ENCODE data around the gene BARD1.
"Not testable (repeated sequence)": the region's sequence is repeated elsewhere in the genome, so short reads cannot be mapped to it uniquely, and the experiment has no call there.

Gene BARD1

DNA sequence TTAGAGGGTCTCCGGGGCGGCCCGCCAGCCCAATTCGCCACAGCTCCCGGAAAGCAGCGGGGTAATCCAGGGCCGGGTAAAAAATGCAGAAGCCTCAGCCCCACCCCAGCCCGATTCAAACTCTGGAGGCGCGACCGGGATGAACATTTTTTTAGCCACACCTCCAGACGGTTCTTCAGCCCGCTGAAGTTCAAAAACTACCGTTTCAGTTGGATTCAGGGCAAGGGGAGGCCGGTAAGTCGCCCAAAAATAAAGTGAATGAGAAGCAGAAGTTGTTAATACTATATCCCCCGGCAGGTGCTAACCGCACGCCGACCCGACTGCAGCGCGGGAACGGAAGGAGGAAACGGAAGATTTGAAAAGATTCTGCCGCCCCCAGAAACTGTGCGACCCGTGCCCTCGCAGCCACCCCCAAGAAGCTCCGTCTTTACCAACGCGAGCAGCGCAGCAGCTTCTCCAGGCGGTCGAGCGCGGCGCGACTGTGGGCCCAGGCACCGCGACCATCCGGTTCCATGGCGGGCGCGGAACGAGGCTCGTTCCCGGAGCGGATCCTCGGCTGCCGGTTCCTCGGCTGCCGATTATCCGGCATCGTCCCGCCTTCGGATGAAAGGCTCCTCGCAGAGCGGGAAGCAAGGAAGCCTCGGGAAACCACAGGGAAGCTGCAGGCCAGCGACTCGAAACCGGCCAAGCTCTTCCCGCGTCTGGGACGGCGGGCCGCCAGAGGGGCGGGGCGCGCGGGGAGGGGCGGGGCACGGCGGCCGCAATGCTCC is at the start of gene BARD1:
BARD1 (minus strand) TSS at position 703 of the 770 bp plus-strand sequence; CDS start at position 589, 114 bp downstream.
- DNase-seq (ENCODE audit: low read depth): no peak

DNA sequence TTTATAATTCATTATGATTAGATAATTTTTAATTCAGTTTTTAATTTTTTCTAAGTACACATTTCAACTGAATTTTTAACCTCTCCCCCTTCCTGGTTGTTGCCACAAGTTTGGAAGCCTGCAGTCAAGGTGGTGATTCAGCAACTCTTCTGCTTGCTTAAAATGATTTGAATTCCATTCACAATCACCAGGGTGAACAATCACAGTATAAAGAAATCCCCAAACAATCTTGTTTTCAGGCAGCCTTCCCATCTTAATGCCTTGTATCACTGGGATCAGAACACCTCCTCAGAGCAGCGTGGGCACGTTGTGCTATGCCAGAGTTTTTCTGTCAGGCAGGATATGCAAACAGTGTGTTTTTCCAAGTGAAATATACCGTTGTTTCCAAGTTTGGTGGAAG is 46.7 kb upstream of the BARD1 start:
- peak; percentile 14 for DNase-seq (ENCODE audit: low read depth)

DNA sequence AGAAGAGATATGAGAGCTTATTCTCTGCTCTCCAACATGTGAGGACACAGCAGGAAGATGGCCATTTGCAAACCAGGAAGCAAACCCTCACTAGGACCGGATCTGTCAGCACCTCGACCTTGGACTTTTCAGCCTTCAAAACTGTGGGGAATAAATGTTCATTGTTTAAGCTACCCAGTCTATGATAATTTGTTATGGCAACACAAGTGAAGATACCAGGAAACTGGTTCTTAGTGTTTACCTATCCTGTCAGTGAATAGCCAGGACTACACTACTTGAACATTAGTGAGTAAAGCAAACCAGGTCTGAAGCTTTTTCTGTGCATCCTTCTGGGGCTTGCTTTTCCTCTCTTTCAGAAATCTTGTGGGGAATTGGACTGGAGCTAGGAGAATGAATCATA is 44.4 kb upstream of the BARD1 start:
- DNase-seq (ENCODE audit: low read depth): no peak

DNA sequence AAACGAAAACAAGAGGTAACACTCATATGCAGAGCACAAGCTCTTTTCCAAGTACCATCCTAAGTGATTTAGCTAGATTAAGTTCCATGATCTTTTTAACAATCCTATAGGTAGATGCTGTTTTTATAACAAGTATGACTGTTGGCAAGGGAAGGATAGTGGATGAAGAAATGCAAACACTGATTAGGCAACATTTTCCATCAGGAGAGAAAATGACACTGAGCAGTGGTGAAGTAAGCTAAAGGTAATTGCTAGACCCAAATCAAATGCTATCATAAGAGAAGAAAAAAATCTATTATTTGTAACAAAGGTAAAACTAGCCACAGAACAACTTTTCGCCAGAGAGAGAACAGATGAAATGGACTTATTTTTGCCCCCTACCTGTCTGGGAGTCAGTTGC is 34.3 kb upstream of the BARD1 start:
- no peak for DNase-seq (ENCODE audit: low read depth)

- DNase-seq (ENCODE audit: low read depth): no peak
These were observed 30.0 kb upstream of the BARD1 start for GRCh38 chr2:214839464-214839863.

DNA sequence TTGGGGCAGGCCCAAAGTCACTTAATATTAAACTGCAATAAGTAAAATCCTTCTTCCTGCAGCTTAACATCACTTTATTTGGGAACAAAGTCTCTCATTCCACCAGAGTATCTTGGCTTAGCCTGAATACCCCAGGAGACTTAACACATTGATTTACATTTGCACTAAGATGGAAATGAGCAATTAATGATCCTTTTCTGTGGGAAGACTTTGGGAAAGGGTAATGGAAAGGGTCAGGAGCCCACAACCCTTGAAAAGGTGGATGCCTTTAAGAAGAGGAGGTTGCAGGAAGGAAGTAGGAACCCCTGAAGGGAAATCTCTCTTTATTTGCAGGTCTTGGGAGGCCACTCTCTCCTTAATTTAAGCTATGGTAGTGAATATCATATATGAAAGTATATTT is 28.0 kb upstream of the BARD1 start:
- DNase-seq (ENCODE audit: low read depth): no peak

DNA sequence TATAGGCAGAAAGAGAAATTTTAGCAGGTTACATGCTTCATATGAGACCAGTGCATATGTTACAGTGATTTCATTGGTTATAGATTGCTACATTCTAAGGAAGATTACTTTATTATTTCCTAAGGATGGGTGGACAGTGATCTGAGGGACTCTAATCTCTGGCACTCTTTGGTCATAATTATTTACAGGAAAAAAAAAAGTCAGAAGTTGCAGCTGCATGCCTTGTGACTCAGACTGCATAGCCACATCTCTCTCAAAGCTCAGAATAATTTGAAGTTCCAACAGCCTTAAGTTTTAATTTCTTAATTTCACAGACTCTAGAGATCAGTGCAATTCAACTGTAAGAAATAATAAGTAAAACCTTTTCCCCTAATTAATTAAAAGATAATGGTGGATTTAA is 27.1 kb upstream of the BARD1 start:
- DNase-seq (ENCODE audit: low read depth): peak; percentile 14

GRCh38 chr2:214830794-214831346 is 21.4 kb upstream of the BARD1 start:
- no peak for DNase-seq (ENCODE audit: low read depth)

DNA sequence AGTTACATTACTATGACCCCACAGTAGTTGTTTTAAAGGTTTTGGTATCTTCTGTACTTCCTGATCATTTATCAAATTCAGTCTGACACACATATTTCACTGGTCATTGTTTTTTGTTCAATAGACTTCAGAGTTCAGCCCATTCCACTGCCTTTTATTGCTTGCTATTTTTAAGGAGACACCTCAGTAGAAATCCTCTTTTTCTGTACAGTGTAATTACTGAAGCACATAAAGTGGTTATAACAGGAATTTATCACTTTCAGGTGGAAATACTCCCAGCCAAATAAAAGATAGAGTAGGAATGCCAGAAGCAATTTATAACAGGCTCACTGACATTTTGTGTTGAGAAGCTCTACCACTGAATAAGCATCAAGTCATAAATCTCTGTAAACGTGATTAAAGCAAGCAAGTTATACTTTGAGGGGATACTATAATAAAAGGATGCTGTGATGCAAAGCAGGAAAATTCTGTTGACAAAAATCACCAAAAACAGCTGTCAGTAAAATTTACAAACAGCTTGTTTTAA is 6.6 kb upstream of the BARD1 start:
- no peak for DNase-seq (ENCODE audit: low read depth)

DNA sequence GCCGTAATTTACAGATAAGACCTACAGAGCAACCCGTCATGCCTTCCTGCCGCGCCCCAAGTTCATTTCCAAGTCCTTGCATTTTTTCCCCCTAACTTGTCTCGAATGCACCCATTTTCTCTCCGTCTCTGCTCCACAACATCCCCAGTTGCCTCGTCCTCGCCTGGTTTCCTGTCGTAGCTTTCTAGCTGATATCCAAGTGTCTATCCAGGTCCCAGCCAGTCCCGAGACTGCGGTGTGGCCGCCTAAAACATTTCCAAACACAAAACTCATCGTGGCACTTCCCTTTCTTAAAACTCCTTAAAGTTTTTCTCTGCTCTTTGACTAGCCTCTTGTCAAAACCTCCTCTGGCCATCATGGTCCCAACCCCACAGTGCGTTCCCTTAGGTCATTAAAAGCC is 1.2 kb upstream of the BARD1 start:
- no peak for DNase-seq (ENCODE audit: low read depth)

GRCh38 chr2:214809751-214810564 is 475 bp upstream of the BARD1 start:
- peak; percentile 94 for DNase-seq (ENCODE audit: low read depth)

DNA sequence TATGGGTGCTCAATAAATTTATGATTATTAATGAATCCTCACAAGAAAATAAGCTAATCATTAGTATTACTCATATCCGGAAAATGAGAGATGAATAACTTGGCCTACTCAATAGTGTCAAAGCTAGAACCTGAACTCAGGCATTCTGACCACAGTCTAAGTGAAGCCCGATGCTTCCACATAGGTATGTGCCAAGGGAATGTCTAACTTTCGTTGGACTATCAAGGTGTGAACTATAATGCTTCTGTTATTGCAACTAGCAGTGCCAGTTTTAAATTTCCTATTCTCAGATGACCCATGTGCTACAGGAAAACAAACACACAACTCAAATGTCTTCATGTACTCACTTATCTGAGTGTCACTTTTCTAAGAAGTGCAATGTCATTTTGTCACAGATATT is 1.8 kb downstream of the BARD1 start:
- DNase-seq (ENCODE audit: low read depth): no peak

DNA sequence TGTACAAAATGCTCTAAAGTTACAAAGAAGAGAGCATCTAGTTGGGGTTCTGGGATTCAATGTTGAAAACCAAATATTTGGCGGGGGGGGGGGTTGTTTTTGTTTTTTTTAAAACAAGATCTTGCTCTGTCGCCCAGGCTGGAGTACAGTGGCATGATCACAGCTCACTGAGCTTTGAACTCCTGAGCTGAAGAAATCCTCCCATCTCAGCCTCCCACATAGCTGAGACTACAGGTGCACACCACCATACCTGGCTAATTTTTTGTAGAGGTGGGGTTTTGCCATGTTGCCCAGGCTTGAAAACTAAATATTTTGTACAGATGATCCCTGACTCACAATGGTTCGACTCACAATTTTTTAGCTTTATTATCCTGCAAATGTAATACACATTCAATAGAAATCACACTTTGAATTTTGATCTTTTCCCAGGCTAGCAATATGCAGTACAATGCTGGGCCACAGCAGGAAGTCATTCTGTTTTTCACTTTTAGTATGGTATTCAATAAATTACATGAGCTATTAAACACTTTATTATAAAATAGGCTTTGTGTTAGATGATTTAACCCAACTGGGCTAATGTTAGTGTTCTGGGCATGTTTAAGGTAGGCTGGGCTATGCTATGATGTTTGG is 7.6 kb downstream of the BARD1 start:
- no peak for DNase-seq (ENCODE audit: low read depth)

DNA sequence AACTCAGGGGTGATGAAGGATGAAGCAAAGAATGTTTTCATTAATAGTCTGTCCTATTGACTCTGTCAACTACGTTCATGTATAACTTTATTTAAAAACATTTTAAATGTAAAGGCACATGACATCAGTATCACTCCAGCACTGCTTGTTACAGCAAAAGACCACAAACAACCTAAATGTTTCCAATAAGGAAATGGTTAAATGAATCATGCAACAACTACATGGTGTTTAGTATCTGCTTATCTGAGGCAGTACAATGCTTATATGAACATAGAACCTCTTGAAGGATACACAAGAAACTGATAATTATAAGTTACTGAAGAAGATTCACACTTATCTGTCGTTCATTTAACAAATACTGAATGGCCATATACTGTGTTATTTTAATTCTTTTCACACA is 8.4 kb downstream of the BARD1 start:
- DNase-seq (ENCODE audit: low read depth): no peak

- no peak for DNase-seq (ENCODE audit: low read depth)
These were observed 9.3 kb downstream of the BARD1 start for GRCh38 chr2:214800180-214800579.

DNA sequence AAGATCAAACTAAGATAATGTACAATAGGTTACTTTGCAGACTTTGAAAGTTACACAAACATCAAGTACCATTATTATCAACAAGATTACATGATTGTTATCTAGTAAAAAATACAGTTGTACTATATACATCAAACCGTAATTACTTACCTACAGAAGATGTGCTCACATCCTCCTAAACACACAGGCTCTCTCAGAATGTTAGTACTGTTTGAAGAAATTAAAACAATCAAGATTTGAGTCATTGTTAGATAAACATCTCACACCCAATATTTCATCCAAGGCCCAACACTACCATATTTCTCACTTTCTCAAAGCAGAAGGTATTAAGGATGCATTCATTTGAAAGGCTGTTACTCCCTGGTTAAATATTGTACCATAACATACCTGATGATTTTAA is 12.6 kb downstream of the BARD1 start:
- no peak for DNase-seq (ENCODE audit: low read depth)

GRCh38 chr2:214783181-214783580 is 26.3 kb downstream of the BARD1 start:
- DNase-seq (ENCODE audit: low read depth): not testable (repeated sequence)

- DNase-seq (ENCODE audit: low read depth): no peak
These were observed 26.8 kb downstream of the BARD1 start for GRCh38 chr2:214782671-214783070.

DNA sequence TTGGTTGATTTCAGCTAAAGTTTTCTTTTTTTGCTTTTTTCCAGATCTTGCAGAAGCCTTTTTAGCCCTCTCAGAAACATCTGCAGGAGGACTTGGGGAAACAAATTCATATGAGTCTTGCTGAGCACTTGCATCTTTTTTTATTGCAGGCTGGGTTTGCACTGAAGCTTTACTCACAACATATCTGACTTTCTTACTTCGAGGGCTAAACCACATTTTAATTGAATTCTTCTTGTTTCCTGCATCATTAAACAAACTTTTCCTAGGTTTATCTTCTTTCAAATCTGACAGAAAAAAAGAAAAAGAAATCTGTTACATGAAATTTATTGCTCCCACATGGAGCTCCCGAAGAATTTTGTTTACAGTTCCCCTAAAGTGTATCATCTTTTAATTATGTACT is 28.3 kb downstream of the BARD1 start:
- DNase-seq (ENCODE audit: low read depth): no peak

- no peak for DNase-seq (ENCODE audit: low read depth)
These were observed 33.5 kb downstream of the BARD1 start for GRCh38 chr2:214775971-214776370.

DNA sequence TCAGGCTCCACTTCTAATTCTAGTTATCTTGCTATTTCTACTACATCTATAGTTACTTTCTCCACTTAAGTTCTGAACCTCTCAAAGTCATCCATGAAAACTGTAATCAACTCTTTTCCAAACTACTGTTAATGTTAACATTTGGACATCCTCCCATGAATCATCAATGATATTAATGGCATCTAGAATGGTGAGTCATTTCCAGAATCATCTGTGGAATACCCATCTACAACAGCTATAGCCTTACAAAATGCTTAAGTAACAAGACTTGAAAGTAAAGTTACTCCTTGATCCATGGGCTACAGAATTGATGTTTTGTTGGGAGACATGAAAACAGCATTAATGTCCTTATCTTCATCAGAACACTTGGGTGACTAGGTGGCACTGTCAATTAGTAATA is 35.4 kb downstream of the BARD1 start:
- peak; percentile 28 for DNase-seq (ENCODE audit: low read depth)

DNA sequence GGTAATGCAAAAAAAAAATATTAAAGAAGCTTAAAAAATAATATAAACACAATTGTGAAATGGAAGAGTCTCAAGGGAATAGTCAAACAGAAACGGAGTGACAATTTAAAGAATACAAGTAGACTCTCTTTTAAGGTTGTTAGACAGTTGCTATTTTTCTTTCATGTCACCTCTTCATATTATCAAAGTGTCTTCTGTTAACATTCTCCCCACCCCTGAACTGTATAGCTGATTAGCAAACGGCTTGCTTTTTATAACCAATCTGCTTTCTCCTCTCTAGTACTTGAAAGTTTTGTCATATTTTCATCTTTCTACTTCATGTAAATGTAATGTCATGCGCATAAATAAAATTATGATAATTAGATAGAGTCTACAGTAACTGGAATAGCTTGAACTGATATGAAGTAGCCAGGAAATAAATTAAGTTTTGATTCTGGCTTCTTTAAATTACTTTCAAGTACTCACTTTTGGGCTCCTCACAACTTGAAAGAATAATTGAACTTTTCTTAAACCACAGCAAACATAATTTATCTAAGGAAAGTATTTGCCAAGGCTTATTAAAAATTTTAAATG is 37.0 kb downstream of the BARD1 start:
- no peak for DNase-seq (ENCODE audit: low read depth)

Measured in HS-5 (cell line).